GM23338 (cell line): ENCODE results near the gene ATF7IP2. TPM values are rescaled to one million over a fixed set of nuclear protein-coding genes. Genes with fewer than 3 reads are reported as not detected.
"Not testable (repeated sequence)": the region's sequence is repeated elsewhere in the genome, so short reads cannot be mapped to it uniquely, and the experiment has no call there.

ENCODE experiments used
- ATAC-seq: fragments of 200-7000 bp; cut with Tn5 transposase; 3 replicates; pipeline ENCODE4 v1.9.1; 2020
- DNase-seq: peaks from one replicate; pipeline ENCODE4 v3.0.0-alpha.2; 2015; ENCODE audit warnings: low spot score
- H2AFZ ChIP-seq: fragments of 200-600 bp; sonication (generic); 2 replicates; pipeline ENCODE4 v1.8.0; 2016; ENCODE audit warnings: antibody characterized with exemption, mild to moderate bottlenecking, moderate library complexity
- H3F3A ChIP-seq: fragments of 200-600 bp; sonication (generic); replicated peaks from 2 replicates; pipeline ENCODE4 v1.8.0; 2017; ENCODE audit warnings: antibody characterized with exemption, mixed run types, low read depth
- H3K27ac ChIP-seq: fragments of 200-600 bp; sonication (generic); 2 replicates; pipeline ENCODE4 v1.6.1; 2016; ENCODE audit warnings: low read depth
- H3K27me3 ChIP-seq: fragments of 200-600 bp; sonication (generic); 2 replicates; pipeline ENCODE4 v1.8.0; 2016; ENCODE audit warnings: mild to moderate bottlenecking, mixed run types, moderate library complexity; ENCODE audit not compliant: insufficient read depth
- H3K36me3 ChIP-seq: fragments of 200-600 bp; sonication (generic); 2 replicates; pipeline ENCODE4 v1.8.0; 2016; ENCODE audit warnings: mild to moderate bottlenecking; ENCODE audit not compliant: insufficient read depth
- H3K4me1 ChIP-seq: fragments of 200-600 bp; sonication (generic); 2 replicates; pipeline ENCODE4 v1.8.0; 2016; ENCODE audit warnings: mild to moderate bottlenecking, moderate library complexity; ENCODE audit not compliant: insufficient read depth
- H3K4me2 ChIP-seq: fragments of 200-600 bp; sonication (generic); 2 replicates; pipeline ENCODE4 v1.7.1; 2017; ENCODE audit warnings: mixed run types
- H3K4me3 ChIP-seq: fragments of 200-600 bp; sonication (generic); 2 replicates; pipeline ENCODE4 v1.6.1; 2016; ENCODE audit warnings: mixed run types
- H3K79me2 ChIP-seq: fragments of 200-600 bp; sonication (generic); replicated peaks from 2 replicates; pipeline ENCODE4 v1.8.0; 2017; ENCODE audit warnings: mild to moderate bottlenecking; ENCODE audit not compliant: insufficient read depth
- H3K9me2 ChIP-seq: fragments of 200-600 bp; sonication (generic); 2 replicates; pipeline ENCODE4 v1.8.0; 2017; ENCODE audit not compliant: insufficient read depth
- H4K20me1 ChIP-seq: fragments of 200-600 bp; sonication (generic); replicated peaks from 2 replicates; pipeline ENCODE4 v1.8.0; 2017; ENCODE audit warnings: mild to moderate bottlenecking; ENCODE audit not compliant: insufficient read depth
- H3K27ac Mint-ChIP-seq: 2 replicates; pipeline ENCODE4 v1.8.0; 2020; ENCODE audit warnings: inconsistent platforms, mild to moderate bottlenecking, moderate library complexity, mixed read lengths
- H3K27me3 Mint-ChIP-seq: 3 replicates; pipeline ENCODE4 v1.8.0; 2022; ENCODE audit warnings: low read depth, mild to moderate bottlenecking, moderate library complexity, mixed read lengths, inconsistent platforms; ENCODE audit not compliant: insufficient read depth, poor library complexity
- H3K36me3 Mint-ChIP-seq: 3 replicates; pipeline ENCODE4 v1.8.0; 2021; ENCODE audit warnings: low read depth, mild to moderate bottlenecking, inconsistent platforms, moderate library complexity, mixed read lengths
- H3K4me1 Mint-ChIP-seq: 3 replicates; pipeline ENCODE4 v1.8.0; 2020; ENCODE audit warnings: mild to moderate bottlenecking, inconsistent platforms, mixed read lengths
- H3K4me3 Mint-ChIP-seq: 3 replicates; pipeline ENCODE4 v1.8.0; 2021; ENCODE audit warnings: moderate library complexity, mild to moderate bottlenecking, inconsistent platforms, mixed read lengths
- H3K9me3 Mint-ChIP-seq: 3 replicates; pipeline ENCODE4 v1.8.0; 2020; ENCODE audit warnings: moderate library complexity, mild to moderate bottlenecking, inconsistent platforms, mixed read lengths
- CTCF ChIP-seq, 2 experiments: fragments of 200-600 bp in 1 of 2; sonication (generic) in 1 of 2; conservative IDR thresholded peaks; 2 replicates each; pipeline versions ENCODE4 v1.5.1 to v1.6.1; 2016 to 2017; ENCODE audit warnings: antibody characterized with exemption in 2 of 2, low read depth in 2 of 2, mild to moderate bottlenecking in 2 of 2, moderate library complexity in 1 of 2
- ETS1 ChIP-seq: IDR thresholded peaks from 2 replicates; pipeline ENCODE4 v1.6.1; 2016; ENCODE audit warnings: antibody characterized with exemption
- EZH2phosphoT487 ChIP-seq: fragments of 200-600 bp; sonication (generic); IDR thresholded peaks from one replicate; pipeline ENCODE4 v1.8.1; 2018; ENCODE audit warnings: antibody characterized with exemption; ENCODE audit not compliant: unreplicated experiment
- NANOG ChIP-seq: IDR thresholded peaks from 2 replicates; pipeline ENCODE4 v1.6.1; 2016; ENCODE audit warnings: antibody characterized with exemption, borderline replicate concordance
- REST ChIP-seq: IDR thresholded peaks from one replicate; pipeline ENCODE4 v1.6.1; 2018; ENCODE audit warnings: antibody characterized with exemption; ENCODE audit not compliant: unreplicated experiment
- STAT1 ChIP-seq: IDR thresholded peaks from one replicate; pipeline ENCODE4 v1.6.1; 2016; ENCODE audit warnings: antibody characterized with exemption; ENCODE audit not compliant: unreplicated experiment
- ZNF114 ChIP-seq: fragments of 250-450 bp; sonication (Bioruptor Pico); IDR thresholded peaks from 2 replicates; pipeline ENCODE4 v1.5.0; 2020; ENCODE audit warnings: mild to moderate bottlenecking, moderate library complexity
- polyA plus RNA-seq: library from polyadenylated mRNA; unstranded; fragments of >200 nt; fragmentation: Nextera tagmentation; extraction: Ambion mirVana; gene quantifications from 2 replicates; pipeline ENCODE4 v1.2.1, GENCODE V29; 2016
- total RNA-seq: library from RNA; depleted of rRNA; stranded (reverse); fragments of >200 nt; shearing (Covaris generic); gene quantifications from 2 replicates; pipeline ENCODE4 v1.2.3, GENCODE V29; 2014

The ATF7IP2 gene
- total and polyA plus RNA-seq, 2 experiments from 2014 or later, result 27.9 to 55.7 TPM

DNA sequence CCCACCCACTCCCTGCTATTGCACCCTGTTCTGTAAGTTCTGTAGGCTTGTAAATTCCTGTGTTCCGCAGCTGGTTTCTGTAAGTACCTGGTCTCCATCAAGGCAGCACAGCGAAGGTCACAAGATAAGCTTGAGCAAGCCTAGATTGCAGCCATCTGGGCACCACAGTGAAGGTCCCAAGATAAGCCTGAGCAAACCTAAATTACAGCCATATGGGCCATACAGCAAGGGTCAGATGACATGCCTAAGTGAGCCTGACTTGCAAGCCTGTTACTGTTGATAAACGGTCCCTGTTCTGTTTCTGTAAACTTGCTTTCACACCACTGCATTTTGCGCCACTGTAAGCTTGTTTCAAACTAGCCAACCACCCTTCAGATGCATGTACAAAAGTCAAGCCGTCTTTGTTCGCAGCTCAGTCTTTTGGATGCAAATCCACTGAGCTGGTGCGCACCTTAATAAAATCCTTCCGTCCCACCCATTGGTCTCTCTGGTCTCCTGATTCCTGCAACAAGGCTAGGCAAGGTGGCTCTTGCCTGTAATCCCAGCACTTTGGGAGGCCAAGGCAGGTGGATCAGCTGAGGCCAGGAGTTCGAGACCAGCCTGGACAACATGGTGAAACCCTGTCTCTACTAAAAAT lies 42.6 kb upstream of the ATF7IP2 start:
- peaks cover 78% of the 10 kb centered on the region for H3K9me3 Mint-ChIP-seq
- no peak overlapping the region for H3K4me3 Mint-ChIP-seq

DNA sequence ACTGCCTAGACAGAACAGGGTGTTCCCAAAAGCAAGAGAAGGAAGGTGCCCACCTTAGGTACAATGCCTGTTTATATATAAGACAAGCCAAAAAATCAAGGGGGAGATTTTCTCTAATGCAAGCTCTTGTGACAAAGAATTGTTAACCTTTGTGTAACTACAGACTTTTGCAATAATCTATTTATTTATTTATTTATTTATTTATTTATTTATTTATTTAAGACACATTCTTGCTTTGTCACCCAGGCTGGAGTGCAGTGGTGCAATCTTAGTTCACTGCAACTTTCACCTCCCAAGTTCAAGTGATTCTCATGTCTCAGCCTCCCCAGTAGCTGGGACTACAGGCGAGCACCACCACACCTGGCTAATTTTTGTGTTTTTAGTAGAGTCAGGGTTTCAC lies 41.2 kb upstream of the ATF7IP2 start:
- not testable (repeated sequence) for DNase-seq, H3K4me3 Mint-ChIP-seq, H3K4me1 ChIP-seq, H3K27me3 Mint-ChIP-seq, H3K9me2 ChIP-seq, H3K4me2 ChIP-seq, H4K20me1 ChIP-seq, H3K4me1 Mint-ChIP-seq, H3K4me3 ChIP-seq, H3K79me2 ChIP-seq, H3K36me3 ChIP-seq, H3K27me3 ChIP-seq, H3K27ac Mint-ChIP-seq, ATAC-seq, H3F3A ChIP-seq, H2AFZ ChIP-seq, H3K27ac ChIP-seq
- H3K9me3 Mint-ChIP-seq, result peaks cover 65% of the 10 kb centered on the region
- H3K36me3 Mint-ChIP-seq, result peaks cover 42% of the 10 kb centered on the region

More for the DNA sequence above, 42.6 kb upstream of the ATF7IP2 start:
- Histone ChIP-seq H3K4me2 (no peak overlapping the region), H3K36me3 (peaks cover 2% of the 10 kb centered on the region; the same call in 1 of the 2 replicates), H4K20me1 (no peaks in the 10 kb centered on the region), H3F3A (no peaks in the 10 kb centered on the region), H3K79me2 (no peaks in the 10 kb centered on the region), H3K9me2 (no peaks in the 10 kb centered on the region), H3K4me1 (no peaks in the 10 kb centered on the region), H2AFZ (no peak overlapping the region), H3K4me3 (no peak overlapping the region), H3K27ac (no peak overlapping the region), H3K27me3 (no peaks in the 10 kb centered on the region)
- DNase-seq (no peak), ATAC-seq (no peak)
- Mint-ChIP-seq H3K36me3 (peaks cover 48% of the 10 kb centered on the region), H3K4me1 (no peaks in the 10 kb centered on the region), H3K27me3 (peaks cover 6% of the 10 kb centered on the region), H3K27ac (no peak overlapping the region)
- no peak for TF ChIP-seq EZH2phosphoT487

DNA sequence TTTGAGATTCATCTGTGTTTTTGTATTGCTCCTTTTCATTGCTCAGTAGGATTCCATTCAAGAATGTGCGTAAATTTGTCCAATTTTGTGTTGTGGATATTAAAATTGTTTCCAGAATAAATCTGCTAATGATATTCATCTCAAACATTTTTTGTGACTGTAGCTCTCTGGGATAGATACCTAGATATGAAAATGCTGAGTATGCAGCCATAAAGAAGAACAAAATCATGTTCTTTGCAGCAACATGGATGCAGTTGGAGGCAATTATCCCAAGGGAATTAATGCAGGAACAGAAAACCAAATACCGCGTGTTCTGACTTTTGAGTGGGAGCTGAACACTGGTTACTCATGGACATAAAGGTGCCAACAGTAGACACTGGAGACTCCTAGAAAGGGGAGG lies 40.2 kb upstream of the ATF7IP2 start:
- H3K4me1 Mint-ChIP-seq, result no peaks in the 10 kb centered on the region
- no peak overlapping the region for H3K27ac Mint-ChIP-seq
- H3K27me3 Mint-ChIP-seq, result peaks cover 4% of the 10 kb centered on the region
- Histone ChIP-seq H3K27me3 (no peaks in the 10 kb centered on the region), H3K9me2 (no peaks in the 10 kb centered on the region), H3K27ac (no peak overlapping the region), H3K4me3 (no peak overlapping the region), H3K79me2 (no peaks in the 10 kb centered on the region), H2AFZ (no peak overlapping the region), H3K36me3 (peaks cover 2% of the 10 kb centered on the region; the same call in 1 of the 2 replicates), H3F3A (no peaks in the 10 kb centered on the region), H4K20me1 (no peaks in the 10 kb centered on the region), H3K4me2 (no peak overlapping the region), H3K4me1 (no peaks in the 10 kb centered on the region)
- H3K4me3 Mint-ChIP-seq, result no peak overlapping the region
- DNase-seq (no peak), ATAC-seq (no peak)
- peaks cover 32% of the 10 kb centered on the region for H3K36me3 Mint-ChIP-seq
- peaks cover 56% of the 10 kb centered on the region for H3K9me3 Mint-ChIP-seq
- TF ChIP-seq REST (no peak), ZNF114 (CRISPR knock-in tag) (no peak), ETS1 (no peak), STAT1 (no peak), NANOG (no peak), CTCF (conservative IDR thresholded peaks at IDR 0.05; ENCODE audit: low read depth in 2 of 2) (no peak)
